ENCODE measurements around the gene ATAD5.
"Not testable (repeated sequence)": the region's sequence is repeated elsewhere in the genome, so short reads cannot be mapped to it uniquely, and the experiment has no call there.

Gene ATAD5

GRCh38 chr17:30897311-30897710 is 65.5 kb downstream of the ATAD5 start:
- H3K9me3 Mint-ChIP-seq, result no peaks in the 10 kb centered on the region
- ATAC-seq (replicated peaks; ENCODE audit: extremely low read depth, poor library complexity, severe bottlenecking), result no peak
- DNase-seq (ENCODE audit: low spot score in 2 of 2), result no peak
- peaks cover 12% of the 10 kb centered on the region for H3K4me1 Mint-ChIP-seq
- H3K27ac Mint-ChIP-seq (ENCODE audit: low read depth), result no peak overlapping the region
- peaks cover 14% of the 10 kb centered on the region for H3K36me3 Mint-ChIP-seq (ENCODE audit: insufficient read depth)
- no peaks in the 10 kb centered on the region for H3K27me3 Mint-ChIP-seq
- H3K4me3 Mint-ChIP-seq, result no peak overlapping the region

- Mint-ChIP-seq H3K36me3 (ENCODE audit: insufficient read depth) (peaks cover 26% of the 10 kb centered on the region), H3K9me3 (no peaks in the 10 kb centered on the region), H3K4me1 (peaks cover 43% of the 10 kb centered on the region), H3K4me3 (peak overlapping the region; percentile 92), H3K27ac (ENCODE audit: low read depth) (peak overlapping the region; percentile 98), H3K27me3 (no peaks in the 10 kb centered on the region)
- no peak for DNase-seq (ENCODE audit: low spot score in 2 of 2)
- peak; percentile 21 for ATAC-seq (replicated peaks; ENCODE audit: extremely low read depth, poor library complexity, severe bottlenecking)
These were observed 74.0 kb downstream of the ATAD5 start for GRCh38 chr17:30905742-30906100.

- no peaks in the 10 kb centered on the region for H3K9me3 Mint-ChIP-seq
- peak within 1 kb of the TSS; percentile 92 for H3K4me3 Mint-ChIP-seq
- H3K36me3 Mint-ChIP-seq (ENCODE audit: insufficient read depth), result peaks cover 27% of the 10 kb centered on the region
- peak; percentile 88 for DNase-seq (ENCODE audit: low spot score in 2 of 2)
- no peaks in the 10 kb centered on the region for H3K27me3 Mint-ChIP-seq
- ATAC-seq (replicated peaks; ENCODE audit: extremely low read depth, poor library complexity, severe bottlenecking), result peak; percentile 95
- H3K27ac Mint-ChIP-seq (ENCODE audit: low read depth), result peak within 1 kb of the TSS; percentile 98
- peaks cover 40% of the 10 kb centered on the region for H3K4me1 Mint-ChIP-seq
These were observed 74.5 kb downstream of the ATAD5 start, which contains the start of gene TEFM for GRCh38 chr17:30906101-30906911. Gene TEFM (minus strand): TSS chr17:30906238. CDS start chr17:30906198, 40 bp downstream.

GRCh38 chr17:30908717-30909420 is 77.1 kb downstream of the ATAD5 start:
- H3K36me3 Mint-ChIP-seq (ENCODE audit: insufficient read depth), result peaks cover 14% of the 10 kb centered on the region
- no peak overlapping the region for H3K4me3 Mint-ChIP-seq
- H3K9me3 Mint-ChIP-seq, result no peaks in the 10 kb centered on the region
- no peak for ATAC-seq (replicated peaks; ENCODE audit: extremely low read depth, poor library complexity, severe bottlenecking)
- no peak overlapping the region for H3K27ac Mint-ChIP-seq (ENCODE audit: low read depth)
- no peak for DNase-seq (ENCODE audit: low spot score in 2 of 2)
- peaks cover 22% of the 10 kb centered on the region for H3K4me1 Mint-ChIP-seq
- H3K27me3 Mint-ChIP-seq, result no peaks in the 10 kb centered on the region

- not testable (repeated sequence) for H3K27ac Mint-ChIP-seq (ENCODE audit: low read depth)
These were observed 78.4 kb downstream of the ATAD5 start for GRCh38 chr17:30910151-30910550.

GRCh38 chr17:30913955-30914354 is 82.2 kb downstream of the ATAD5 start:
- H3K36me3 Mint-ChIP-seq (ENCODE audit: insufficient read depth), result peaks cover 1% of the 10 kb centered on the region
- H3K27me3 Mint-ChIP-seq, result no peaks in the 10 kb centered on the region
- H3K27ac Mint-ChIP-seq (ENCODE audit: low read depth), result no peak overlapping the region
- no peak overlapping the region for H3K4me3 Mint-ChIP-seq
- H3K9me3 Mint-ChIP-seq, result no peaks in the 10 kb centered on the region
- DNase-seq (ENCODE audit: low spot score in 2 of 2), result no peak
- no peaks in the 10 kb centered on the region for H3K4me1 Mint-ChIP-seq
- no peak for ATAC-seq (replicated peaks; ENCODE audit: extremely low read depth, poor library complexity, severe bottlenecking)

More at GRCh38 chr17:30910151-30910550, 78.4 kb downstream of the ATAD5 start:
- Mint-ChIP-seq H3K36me3 (ENCODE audit: insufficient read depth) (peaks cover 11% of the 10 kb centered on the region), H3K4me1 (peaks cover 21% of the 10 kb centered on the region)
- H3K9me3 Mint-ChIP-seq; ATAC-seq (replicated peaks; ENCODE audit: extremely low read depth, poor library complexity, severe bottlenecking); H3K4me3 Mint-ChIP-seq; H3K27me3 Mint-ChIP-seq; DNase-seq (ENCODE audit: low spot score in 2 of 2): not testable (repeated sequence)

- ATAC-seq (replicated peaks; ENCODE audit: extremely low read depth, poor library complexity, severe bottlenecking) (no peak), DNase-seq (ENCODE audit: low spot score in 2 of 2) (no peak)
- Mint-ChIP-seq H3K4me1 (peaks cover 4% of the 10 kb centered on the region), H3K9me3 (no peaks in the 10 kb centered on the region), H3K4me3 (no peak overlapping the region), H3K27ac (ENCODE audit: low read depth) (no peak overlapping the region), H3K36me3 (ENCODE audit: insufficient read depth) (no peaks in the 10 kb centered on the region), H3K27me3 (peaks cover 11% of the 10 kb centered on the region)
These were observed 84.3 kb downstream of the ATAD5 start for GRCh38 chr17:30915833-30916611.

GRCh38 chr17:30917050-30917449 is 85.3 kb downstream of the ATAD5 start:
- no peaks in the 10 kb centered on the region for H3K36me3 Mint-ChIP-seq (ENCODE audit: insufficient read depth)
- peaks cover 22% of the 10 kb centered on the region for H3K27me3 Mint-ChIP-seq
- no peak overlapping the region for H3K27ac Mint-ChIP-seq (ENCODE audit: low read depth)
- H3K9me3 Mint-ChIP-seq, result no peaks in the 10 kb centered on the region
- no peak for DNase-seq (ENCODE audit: low spot score in 2 of 2)
- H3K4me3 Mint-ChIP-seq, result no peak overlapping the region
- H3K4me1 Mint-ChIP-seq, result peaks cover 10% of the 10 kb centered on the region
- ATAC-seq (replicated peaks; ENCODE audit: extremely low read depth, poor library complexity, severe bottlenecking), result no peak

GRCh38 chr17:30920282-30920681 is 88.5 kb downstream of the ATAD5 start:
- Mint-ChIP-seq H3K4me1 (peaks cover 17% of the 10 kb centered on the region), H3K27ac (ENCODE audit: low read depth) (no peak overlapping the region), H3K27me3 (peaks cover 51% of the 10 kb centered on the region), H3K36me3 (ENCODE audit: insufficient read depth) (peaks cover 5% of the 10 kb centered on the region), H3K4me3 (no peak overlapping the region), H3K9me3 (no peaks in the 10 kb centered on the region)
- DNase-seq (ENCODE audit: low spot score in 2 of 2) (no peak), ATAC-seq (replicated peaks; ENCODE audit: extremely low read depth, poor library complexity, severe bottlenecking) (no peak)

- peaks cover 17% of the 10 kb centered on the region for H3K4me1 Mint-ChIP-seq
- peak overlapping the region; percentile 58 for H3K4me3 Mint-ChIP-seq
- no peak overlapping the region for H3K27ac Mint-ChIP-seq (ENCODE audit: low read depth)
These were observed 89.1 kb downstream of the ATAD5 start for GRCh38 chr17:30920683-30921543.

GRCh38 chr17:30921544-30922196 is 89.9 kb downstream of the ATAD5 start, which contains the start of gene ADAP2:
Gene ADAP2 (plus strand): TSS chr17:30921945. CDS start chr17:30922015, 70 bp downstream.
- ATAC-seq (replicated peaks; ENCODE audit: extremely low read depth, poor library complexity, severe bottlenecking), result no peak

More at GRCh38 chr17:30920683-30921543, 89.1 kb downstream of the ATAD5 start:
- H3K27me3 Mint-ChIP-seq, result peaks cover 57% of the 10 kb centered on the region
- peaks cover 5% of the 10 kb centered on the region for H3K36me3 Mint-ChIP-seq (ENCODE audit: insufficient read depth)
- H3K9me3 Mint-ChIP-seq, result no peaks in the 10 kb centered on the region
- no peak for ATAC-seq (replicated peaks; ENCODE audit: extremely low read depth, poor library complexity, severe bottlenecking)
- no peak for DNase-seq (ENCODE audit: low spot score in 2 of 2)

More at GRCh38 chr17:30921544-30922196, 89.9 kb downstream of the ATAD5 start, which contains the start of gene ADAP2:
- Mint-ChIP-seq H3K9me3 (no peaks in the 10 kb centered on the region), H3K4me1 (peaks cover 17% of the 10 kb centered on the region), H3K4me3 (peak within 1 kb of the TSS; percentile 70), H3K36me3 (ENCODE audit: insufficient read depth) (peaks cover 5% of the 10 kb centered on the region), H3K27me3 (peaks cover 65% of the 10 kb centered on the region), H3K27ac (ENCODE audit: low read depth) (no peak within 1 kb of the TSS)
- DNase-seq (ENCODE audit: low spot score in 2 of 2), result no peak

All from central memory CD8-positive, alpha-beta T cell (primary cell).